Hepatocyte (in vitro differentiated cells): ENCODE data around the gene CPE. TPM values are rescaled to one million over a fixed set of nuclear protein-coding genes. Genes with fewer than 3 reads are reported as not detected.

Experiments used
- DNase-seq: peaks from one replicate; pipeline ENCODE4 v3.0.0-alpha.2; 2016; ENCODE audit warnings: low spot score
- H2AFZ ChIP-seq: fragments of 200-600 bp; sonication (generic); 2 replicates; pipeline ENCODE4 v1.6.0; 2016; ENCODE audit warnings: antibody characterized with exemption, mild to moderate bottlenecking
- H3K27ac ChIP-seq: fragments of 200-600 bp; sonication (generic); 2 replicates; pipeline ENCODE4 v1.5.1; 2016; ENCODE audit warnings: mild to moderate bottlenecking
- H3K27me3 ChIP-seq: fragments of 200-600 bp; sonication (generic); 2 replicates; pipeline ENCODE4 v1.6.1; 2016
- H3K36me3 ChIP-seq: fragments of 200-600 bp; sonication (generic); replicated peaks from 2 replicates; pipeline ENCODE4 v1.5.1; 2016; ENCODE audit warnings: low read depth; ENCODE audit not compliant: insufficient read depth
- H3K4me1 ChIP-seq: fragments of 200-600 bp; sonication (generic); 2 replicates; pipeline ENCODE4 v1.5.1; 2016; ENCODE audit warnings: mild to moderate bottlenecking, moderate library complexity; ENCODE audit not compliant: insufficient read depth
- H3K4me2 ChIP-seq: fragments of 200-600 bp; sonication (generic); 2 replicates; pipeline ENCODE4 v1.6.0; 2016
- H3K4me3 ChIP-seq: fragments of 200-600 bp; sonication (generic); 2 replicates; pipeline ENCODE4 v1.5.1; 2016; ENCODE audit warnings: mild to moderate bottlenecking
- H3K79me2 ChIP-seq: fragments of 200-600 bp; sonication (generic); 2 replicates; pipeline ENCODE4 v1.6.0; 2017; ENCODE audit warnings: mild to moderate bottlenecking
- H3K9me2 ChIP-seq: fragments of 200-600 bp; sonication (generic); replicated peaks from 2 replicates; pipeline ENCODE4 v1.6.0; 2017; ENCODE audit warnings: mild to moderate bottlenecking; ENCODE audit not compliant: insufficient read depth
- H3K9me3 ChIP-seq: fragments of 200-600 bp; sonication (generic); 2 replicates; pipeline ENCODE4 v1.5.1; 2016; ENCODE audit warnings: low read depth, mild to moderate bottlenecking
- H4K20me1 ChIP-seq: fragments of 200-600 bp; sonication (generic); 2 replicates; pipeline ENCODE4 v1.6.0; 2016; ENCODE audit warnings: mild to moderate bottlenecking; ENCODE audit not compliant: insufficient read depth, poor library complexity, severe bottlenecking
- CTCF ChIP-seq: fragments of 200-600 bp; sonication (generic); IDR thresholded peaks from 2 replicates; pipeline ENCODE4 v1.5.1; 2016; ENCODE audit warnings: antibody characterized with exemption, mild to moderate bottlenecking; ENCODE audit not compliant: poor library complexity
- EZH2 ChIP-seq: fragments of 200-600 bp; sonication (generic); IDR thresholded peaks from 2 replicates; pipeline ENCODE4 v1.6.1; 2016; ENCODE audit warnings: antibody characterized with exemption, mild to moderate bottlenecking, borderline replicate concordance
- EZH2phosphoT487 ChIP-seq: fragments of 200-600 bp; sonication (generic); IDR thresholded peaks from one replicate; pipeline ENCODE4 v1.6.1; 2018; ENCODE audit warnings: antibody characterized with exemption, mild to moderate bottlenecking, low read depth, moderate library complexity; ENCODE audit not compliant: unreplicated experiment, severe bottlenecking
- WGBS: methylation state at CpG from one replicate; pipeline ENCODE4 v1.1.6; 2016; ENCODE audit warnings: low lambda C conversion rate; ENCODE audit errors: missing lambda C conversion rate; 5-methylcytosine and 5-hydroxymethylcytosine counted together
- polyA plus RNA-seq: library from polyadenylated mRNA; unstranded; fragments of >200 nt; fragmentation: Nextera tagmentation; extraction: Ambion mirVana; gene quantifications from 2 replicates; pipeline ENCODE4 v1.2.1, GENCODE V29; 2016
- total RNA-seq: library from RNA; depleted of rRNA; stranded (reverse); fragments of >200 nt; gene quantifications from 2 replicates; pipeline ENCODE4 v1.2.3, GENCODE V29; 2014

CPE gene
- total and polyA plus RNA-seq, 2 experiments from 2014 or later: 66.4 to 106 TPM

- no peaks in the 10 kb centered on the region for H3K9me2 ChIP-seq
- H4K20me1 ChIP-seq: no peaks in the 10 kb centered on the region
- H3K4me1 ChIP-seq: no peaks in the 10 kb centered on the region
- TF ChIP-seq EZH2: no peak
- no peak for TF ChIP-seq CTCF
- no peak for TF ChIP-seq EZH2phosphoT487
- no peaks in the 10 kb centered on the region for H3K27me3 ChIP-seq
- no peaks in the 10 kb centered on the region for H3K79me2 ChIP-seq
- H3K36me3 ChIP-seq: no peaks in the 10 kb centered on the region
- no peak overlapping the region for H3K27ac ChIP-seq
- H3K4me2 ChIP-seq: no peak overlapping the region
- H3K4me3 ChIP-seq: no peak overlapping the region
- H2AFZ ChIP-seq: no peak overlapping the region
- no peak for DNase-seq
- H3K9me3 ChIP-seq: no peaks in the 10 kb centered on the region
Observed at GRCh38 chr4:165458471-165458870, 79.7 kb downstream of the CPE start.

- no peaks in the 10 kb centered on the region for H3K79me2 ChIP-seq
- no peaks in the 10 kb centered on the region for H3K4me1 ChIP-seq
- no peak overlapping the region for H3K4me3 ChIP-seq
- no peak for TF ChIP-seq EZH2phosphoT487
- no peak overlapping the region for H2AFZ ChIP-seq
- no peaks in the 10 kb centered on the region for H3K9me3 ChIP-seq
- 78% methylated on average over 8 of the region's 8 CpGs for WGBS
- no peaks in the 10 kb centered on the region for H3K36me3 ChIP-seq
- no peaks in the 10 kb centered on the region for H3K27me3 ChIP-seq
- peak; percentile 17 for DNase-seq
- H3K27ac ChIP-seq: no peak overlapping the region
- H4K20me1 ChIP-seq: no peaks in the 10 kb centered on the region
- H3K4me2 ChIP-seq: no peak overlapping the region
- no peaks in the 10 kb centered on the region for H3K9me2 ChIP-seq
Observed at GRCh38 chr4:165461159-165461821, 82.5 kb downstream of the CPE start.

- Histone ChIP-seq H3K27me3 (no peaks in the 10 kb centered on the region), H2AFZ (no peak overlapping the region), H3K9me3 (no peaks in the 10 kb centered on the region), H4K20me1 (no peaks in the 10 kb centered on the region), H3K9me2 (no peaks in the 10 kb centered on the region), H3K79me2 (no peaks in the 10 kb centered on the region), H3K4me1 (no peaks in the 10 kb centered on the region), H3K36me3 (no peaks in the 10 kb centered on the region), H3K4me2 (no peak overlapping the region), H3K27ac (no peak overlapping the region), H3K4me3 (no peak overlapping the region)
- 95% methylated on average over 3 of the region's 3 CpGs for WGBS
- TF ChIP-seq EZH2phosphoT487 (no peak), EZH2 (no peak), CTCF (no peak)
- DNase-seq: no peak
Observed at GRCh38 chr4:165462009-165462408, 83.2 kb downstream of the CPE start.

- Histone ChIP-seq H3K27me3 (no peaks in the 10 kb centered on the region), H4K20me1 (no peaks in the 10 kb centered on the region), H3K9me2 (no peaks in the 10 kb centered on the region), H3K4me1 (no peaks in the 10 kb centered on the region), H3K36me3 (no peaks in the 10 kb centered on the region), H3K27ac (no peak overlapping the region), H3K79me2 (no peaks in the 10 kb centered on the region), H2AFZ (no peak overlapping the region), H3K4me3 (no peak overlapping the region), H3K4me2 (no peak overlapping the region), H3K9me3 (no peaks in the 10 kb centered on the region)
- TF ChIP-seq EZH2phosphoT487 (no peak), CTCF (no peak), EZH2 (no peak)
- no peak for DNase-seq
- WGBS: 76% methylated on average over 7 of the region's 7 CpGs
Observed at GRCh38 chr4:165464376-165464775, 85.6 kb downstream of the CPE start.
